Right renal cortex interstitium (tissue), 3 donors: ENCODE results near the gene UNC5A. TPM values are rescaled to one million over a fixed set of nuclear protein-coding genes. Genes with fewer than 3 reads are reported as not detected.

Source experiments
- DNase-seq, 3 donors: peaks; one replicate each; pipeline ENCODE4 v3.0.0-alpha.2; 2013; ENCODE audit warnings: low read depth in 3 of 3, low spot score in 2 of 3
- polyA plus RNA-seq, 3 donors: library from polyadenylated mRNA; unstranded; fragments of 120-200 nt; gene quantifications; one replicate each; pipeline ENCODE4 v1.2.1, GENCODE V29; 2013; ENCODE audit not compliant: insufficient read length in 3 of 3

The UNC5A gene
- polyA plus RNA-seq, 3 donors, result 0.10 to 0.14 (median 0.10) TPM

GRCh38 chr5:176912115-176912514 lies 101.8 kb downstream of the UNC5A start:
- DNase-seq, result no peak

DNA sequence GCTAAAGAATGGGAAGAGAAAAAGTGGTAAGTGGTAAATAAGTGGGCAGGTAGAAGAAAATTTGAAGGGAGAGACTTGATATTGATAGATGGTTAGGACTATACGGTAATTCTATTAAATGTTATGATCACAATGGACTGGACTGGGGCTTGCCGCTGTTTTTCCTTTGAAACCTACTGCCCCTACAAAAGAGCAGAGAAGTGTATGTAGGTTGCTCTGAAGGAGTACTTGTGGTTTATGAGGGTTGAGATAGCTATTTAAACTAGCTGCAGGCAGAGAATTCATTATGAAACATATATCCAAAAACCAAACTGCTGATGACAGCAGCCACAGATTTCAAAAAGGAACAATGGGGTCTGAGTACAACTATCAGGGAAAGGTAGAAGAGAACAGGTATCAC lies 105.5 kb downstream of the UNC5A start:
- DNase-seq, result no peak

DNA sequence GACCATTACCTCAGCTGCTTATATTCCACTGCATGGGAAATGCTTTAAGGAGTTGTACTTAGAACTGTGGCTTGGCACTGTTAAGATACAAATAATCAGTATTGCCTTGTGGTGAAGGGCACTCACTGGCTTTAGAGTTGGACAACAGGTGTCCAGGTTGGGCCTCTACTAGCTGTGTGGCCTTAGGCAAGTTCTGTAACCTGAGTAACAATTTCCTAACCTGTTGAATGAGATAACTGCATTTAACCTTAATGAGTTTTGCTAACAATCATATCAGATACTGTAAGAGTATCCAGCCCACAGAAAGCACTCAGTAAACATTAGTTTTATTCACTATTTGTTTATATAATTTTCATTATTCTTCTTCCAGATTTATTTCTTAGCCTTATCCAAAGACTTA lies 106.0 kb downstream of the UNC5A start:
- DNase-seq, result no peak

DNA sequence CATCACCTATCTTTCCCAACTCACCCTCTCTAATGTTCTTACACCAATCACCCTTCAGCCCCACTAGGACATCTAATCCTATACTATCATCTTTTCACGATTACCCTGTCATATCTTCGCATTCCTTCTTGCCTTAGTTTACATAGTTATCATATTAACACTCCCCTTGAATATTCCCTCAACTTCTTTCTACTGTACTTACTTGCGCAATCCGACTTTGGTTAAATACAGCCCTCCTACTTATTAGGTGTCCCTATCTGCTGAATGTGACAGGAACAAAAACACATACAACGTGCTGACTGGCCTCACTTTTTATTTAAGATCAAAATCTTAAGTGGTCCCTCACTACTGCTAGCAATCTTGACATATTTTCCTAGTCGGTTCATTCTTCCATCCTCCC lies 108.3 kb downstream of the UNC5A start:
- DNase-seq, result no peak

- no peak for DNase-seq
These were observed 111.4 kb downstream of the UNC5A start for GRCh38 chr5:176921714-176922113.

GRCh38 chr5:176922817-176923216 lies 112.5 kb downstream of the UNC5A start:
- DNase-seq, result no peak

DNA sequence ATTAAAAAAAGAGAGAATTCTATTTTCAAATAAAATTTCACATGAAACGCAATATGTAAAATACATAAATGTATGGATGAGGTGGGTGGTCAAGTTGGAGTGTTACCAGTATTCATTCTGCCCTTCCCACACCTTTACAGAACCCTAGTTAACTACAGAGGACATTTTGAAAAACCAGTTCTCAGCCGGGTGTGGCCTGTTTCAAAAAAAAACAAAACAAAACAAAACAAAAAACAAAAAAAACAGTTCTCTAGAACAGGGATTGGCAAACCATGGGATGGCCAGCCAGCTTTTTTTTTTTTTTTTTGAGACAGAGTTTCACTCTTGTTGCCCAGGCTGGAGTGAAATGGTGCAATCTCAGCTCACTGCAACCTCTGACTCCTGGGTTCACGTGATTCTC lies 117.2 kb downstream of the UNC5A start:
- no peak for DNase-seq

GRCh38 chr5:176929654-176930053 lies 119.3 kb downstream of the UNC5A start:
- no peak for DNase-seq

Other genes starting within 250 kb of the UNC5A start
- gene GPRIN1, start 200.4 kb upstream of the UNC5A start, polyA plus RNA-seq, result 1 to 10 TPM; 1.7 to 1.8 (median 1.7) TPM
- gene SNCB, start 180.0 kb upstream of the UNC5A start, polyA plus RNA-seq, result not detected
- not detected for gene EIF4E1B, start 179.9 kb upstream of the UNC5A start, polyA plus RNA-seq
- 10 to 100 TPM; 25.7 to 31.1 (median 30.5) TPM for gene TSPAN17, start 163.1 kb upstream of the UNC5A start, polyA plus RNA-seq
- under 1 TPM; 0.38 to 0.72 (median 0.62) TPM for gene HK3, start 88.8 kb downstream of the UNC5A start, polyA plus RNA-seq
- 10 to 100 TPM; 41.4 to 52.1 (median 49.2) TPM for gene UIMC1, start 196.2 kb downstream of the UNC5A start, polyA plus RNA-seq
- 10 to 100 TPM; 21.3 to 22.6 (median 21.3) TPM for gene ZNF346, start 212.1 kb downstream of the UNC5A start, polyA plus RNA-seq